Measurements from ENCODE around the gene ZNF618. TPM values are rescaled to one million over a fixed set of nuclear protein-coding genes. Genes with fewer than 3 reads are reported as not detected.

ZNF618 gene
- total and polyA plus RNA-seq, 4 donors = 4.9 to 17.3 (median 11.4) TPM

- DNase-seq (no peak), ATAC-seq (ENCODE audit: low FRiP score) (no peak)
- Histone ChIP-seq H3K4me3 (ENCODE audit: low read length in 2 of 2) (no peak overlapping the region), H3K27me3 (ENCODE audit: control insufficient read depth in 1 of 2, insufficient read depth in 2 of 2, low read length in 1 of 2) (no peaks in the 10 kb centered on the region), H3K36me3 (ENCODE audit: control insufficient read depth in 1 of 2, insufficient read depth in 2 of 2, low read length in 1 of 2) (no peaks in the 10 kb centered on the region), H3K27ac (ENCODE audit: low read depth in 1 of 2, low read length in 2 of 2) (peak overlapping the region in 1 of 2 donors; percentile 61), H3K9me3 (ENCODE audit: control insufficient read depth, low read length) (no peaks in the 10 kb centered on the region), H3K4me1 (ENCODE audit: control insufficient read depth in 1 of 2, insufficient read depth in 2 of 2, low read length in 2 of 2) (peaks cover 4 to 15% of the 10 kb centered on the region in 2 donors)
- 44 to 50% methylated on average over 5 of the region's 5 CpGs for WGBS, 2 donors
- intact Hi-C loops (cut with DNase I) = loop anchor here in 1 of 2 donors (5.0 kb wide), 1 partner anchor 62 kb away; no protein-coding TSS in a partner anchor
Measured at GRCh38 chr9:113930390-113930783, 54.3 kb downstream of the ZNF618 start.

- ATAC-seq (ENCODE audit: low FRiP score) (no peak), DNase-seq (no peak)
- no peak overlapping the region for H3K4me3 ChIP-seq (ENCODE audit: low read length in 2 of 2)
- no peaks in the 10 kb centered on the region for H3K36me3 ChIP-seq (ENCODE audit: control insufficient read depth in 1 of 2, insufficient read depth in 2 of 2, low read length in 1 of 2)
- peaks cover 4 to 15% of the 10 kb centered on the region in 2 donors for H3K4me1 ChIP-seq (ENCODE audit: control insufficient read depth in 1 of 2, insufficient read depth in 2 of 2, low read length in 2 of 2)
- intact Hi-C loops (cut with DNase I) = loop anchor here in 1 of 2 donors (5.0 kb wide), 1 partner anchor 61 kb away; no protein-coding TSS in a partner anchor
- no peaks in the 10 kb centered on the region for H3K27me3 ChIP-seq (ENCODE audit: control insufficient read depth in 1 of 2, insufficient read depth in 2 of 2, low read length in 1 of 2)
- 98 to 99% methylated on average over 5 of the region's 5 CpGs for WGBS, 2 donors
- peak overlapping the region in 1 of 2 donors; percentile 4 for H3K27ac ChIP-seq (ENCODE audit: low read depth in 1 of 2, low read length in 2 of 2)
- H3K9me3 ChIP-seq (ENCODE audit: control insufficient read depth, low read length) = no peaks in the 10 kb centered on the region
Measured at GRCh38 chr9:113931140-113931539, 55.0 kb downstream of the ZNF618 start.

GRCh38 chr9:113931777-113932176 lies 55.7 kb downstream of the ZNF618 start:
- WGBS, 2 donors = 91 to 96% methylated on average over 4 of the region's 4 CpGs
- H3K36me3 ChIP-seq (ENCODE audit: control insufficient read depth in 1 of 2, insufficient read depth in 2 of 2, low read length in 1 of 2) = no peaks in the 10 kb centered on the region
- no peaks in the 10 kb centered on the region for H3K27me3 ChIP-seq (ENCODE audit: control insufficient read depth in 1 of 2, insufficient read depth in 2 of 2, low read length in 1 of 2)
- H3K4me1 ChIP-seq (ENCODE audit: control insufficient read depth in 1 of 2, insufficient read depth in 2 of 2, low read length in 2 of 2) = peaks cover 4 to 15% of the 10 kb centered on the region in 2 donors
- no peak for ATAC-seq (ENCODE audit: low FRiP score)
- DNase-seq = no peak
- no peak overlapping the region for H3K4me3 ChIP-seq (ENCODE audit: low read length in 2 of 2)
- H3K27ac ChIP-seq (ENCODE audit: low read depth in 1 of 2, low read length in 2 of 2) = peak overlapping the region in 1 of 2 donors; percentile 84
- no peaks in the 10 kb centered on the region for H3K9me3 ChIP-seq (ENCODE audit: control insufficient read depth, low read length)
- intact Hi-C loops (cut with DNase I) = loop anchor here in 1 of 2 donors (5.0 kb wide), 1 partner anchor 61 kb away; no protein-coding TSS in a partner anchor

GRCh38 chr9:113932906-113933584 lies 56.9 kb downstream of the ZNF618 start:
- ATAC-seq (ENCODE audit: low FRiP score) (peak; percentile 59), DNase-seq (peak; percentile 78 to 85)
- Histone ChIP-seq H3K9me3 (ENCODE audit: control insufficient read depth, low read length) (no peaks in the 10 kb centered on the region), H3K4me1 (ENCODE audit: control insufficient read depth in 1 of 2, insufficient read depth in 2 of 2, low read length in 2 of 2) (peaks cover 4 to 15% of the 10 kb centered on the region in 2 donors), H3K27ac (ENCODE audit: low read depth in 1 of 2, low read length in 2 of 2) (peak overlapping the region in 1 of 2 donors; percentile 84), H3K27me3 (ENCODE audit: control insufficient read depth in 1 of 2, insufficient read depth in 2 of 2, low read length in 1 of 2) (no peaks in the 10 kb centered on the region), H3K4me3 (ENCODE audit: low read length in 2 of 2) (no peak overlapping the region), H3K36me3 (ENCODE audit: control insufficient read depth in 1 of 2, insufficient read depth in 2 of 2, low read length in 1 of 2) (no peaks in the 10 kb centered on the region)
- 53 to 54% methylated on average over 8 of the region's 8 CpGs for WGBS, 2 donors
- intact Hi-C loops (cut with DNase I) = loop anchor here in 1 of 2 donors (5.0 kb wide), 1 partner anchor 59 kb away; no protein-coding TSS in a partner anchor

- Histone ChIP-seq H3K27ac (ENCODE audit: low read depth in 1 of 2, low read length in 2 of 2) (peak overlapping the region in 1 of 2 donors; percentile 84), H3K4me1 (ENCODE audit: control insufficient read depth in 1 of 2, insufficient read depth in 2 of 2, low read length in 2 of 2) (peaks cover 4 to 15% of the 10 kb centered on the region in 2 donors), H3K4me3 (ENCODE audit: low read length in 2 of 2) (no peak overlapping the region), H3K27me3 (ENCODE audit: control insufficient read depth in 1 of 2, insufficient read depth in 2 of 2, low read length in 1 of 2) (no peaks in the 10 kb centered on the region), H3K9me3 (ENCODE audit: control insufficient read depth, low read length) (no peaks in the 10 kb centered on the region), H3K36me3 (ENCODE audit: control insufficient read depth in 1 of 2, insufficient read depth in 2 of 2, low read length in 1 of 2) (no peaks in the 10 kb centered on the region)
- ATAC-seq (ENCODE audit: low FRiP score) (no peak), DNase-seq (no peak)
- intact Hi-C loops (cut with DNase I) = loop anchor here in 1 of 2 donors (5.0 kb wide), 1 partner anchor 59 kb away; no protein-coding TSS in a partner anchor
Measured at GRCh38 chr9:113933671-113934070, 57.6 kb downstream of the ZNF618 start.

- Histone ChIP-seq H3K27me3 (ENCODE audit: control insufficient read depth in 1 of 2, insufficient read depth in 2 of 2, low read length in 1 of 2) (no peaks in the 10 kb centered on the region), H3K36me3 (ENCODE audit: control insufficient read depth in 1 of 2, insufficient read depth in 2 of 2, low read length in 1 of 2) (no peaks in the 10 kb centered on the region), H3K4me3 (ENCODE audit: low read length in 2 of 2) (no peak overlapping the region), H3K27ac (ENCODE audit: low read depth in 1 of 2, low read length in 2 of 2) (no peak overlapping the region), H3K9me3 (ENCODE audit: control insufficient read depth, low read length) (no peaks in the 10 kb centered on the region), H3K4me1 (ENCODE audit: control insufficient read depth in 1 of 2, insufficient read depth in 2 of 2, low read length in 2 of 2) (peaks cover 4 to 12% of the 10 kb centered on the region in 2 donors)
- ATAC-seq (ENCODE audit: low FRiP score) = no peak
- intact Hi-C loops (cut with DNase I) = loop anchor here in 1 of 2 donors (5.0 kb wide), 1 partner anchor 58 kb away; no protein-coding TSS in a partner anchor
- WGBS, 2 donors = 93 to 98% methylated on average over 14 of the region's 14 CpGs
- DNase-seq = no peak
Measured at GRCh38 chr9:113934167-113934828, 58.2 kb downstream of the ZNF618 start.

- H3K27me3 ChIP-seq (ENCODE audit: control insufficient read depth in 1 of 2, insufficient read depth in 2 of 2, low read length in 1 of 2) = no peaks in the 10 kb centered on the region
- no peaks in the 10 kb centered on the region for H3K9me3 ChIP-seq (ENCODE audit: control insufficient read depth, low read length)
- intact Hi-C loops (cut with DNase I) = loop anchor here in 1 of 2 donors (5.0 kb wide), 1 partner anchor 57 kb away; no protein-coding TSS in a partner anchor
- H3K36me3 ChIP-seq (ENCODE audit: control insufficient read depth in 1 of 2, insufficient read depth in 2 of 2, low read length in 1 of 2) = no peaks in the 10 kb centered on the region
- no peak for ATAC-seq (ENCODE audit: low FRiP score)
- no peak overlapping the region for H3K4me3 ChIP-seq (ENCODE audit: low read length in 2 of 2)
- peaks cover 3 to 12% of the 10 kb centered on the region in 2 donors for H3K4me1 ChIP-seq (ENCODE audit: control insufficient read depth in 1 of 2, insufficient read depth in 2 of 2, low read length in 2 of 2)
- no peak overlapping the region for H3K27ac ChIP-seq (ENCODE audit: low read depth in 1 of 2, low read length in 2 of 2)
- no peak for DNase-seq
- WGBS, 2 donors = 96 to 97% methylated on average over 13 of the region's 13 CpGs
Measured at GRCh38 chr9:113934829-113935676, 58.9 kb downstream of the ZNF618 start.

GRCh38 chr9:113935677-113936380 lies 59.7 kb downstream of the ZNF618 start:
- no peaks in the 10 kb centered on the region for H3K9me3 ChIP-seq (ENCODE audit: control insufficient read depth, low read length)
- no peaks in the 10 kb centered on the region for H3K27me3 ChIP-seq (ENCODE audit: control insufficient read depth in 1 of 2, insufficient read depth in 2 of 2, low read length in 1 of 2)
- DNase-seq (no peak), ATAC-seq (ENCODE audit: low FRiP score) (peak; percentile 35)
- 95 to 96% methylated on average over 10 of the region's 10 CpGs for WGBS, 2 donors
- intact Hi-C loops (cut with DNase I) = no loop called here
- no peak overlapping the region for H3K4me3 ChIP-seq (ENCODE audit: low read length in 2 of 2)
- peaks cover 3 to 12% of the 10 kb centered on the region in 2 donors for H3K4me1 ChIP-seq (ENCODE audit: control insufficient read depth in 1 of 2, insufficient read depth in 2 of 2, low read length in 2 of 2)
- H3K27ac ChIP-seq (ENCODE audit: low read depth in 1 of 2, low read length in 2 of 2) = no peak overlapping the region
- H3K36me3 ChIP-seq (ENCODE audit: control insufficient read depth in 1 of 2, insufficient read depth in 2 of 2, low read length in 1 of 2) = no peaks in the 10 kb centered on the region

All from aorta (tissue), 5 donors.